KMS-11 (cell line): ENCODE measurements around the gene LRRC4C.

Experiments used
- H2AFZ ChIP-seq: fragments of 200-600 bp; sonication (generic); 2 replicates; pipeline ENCODE4 v1.6.1; 2016; ENCODE audit warnings: antibody characterized with exemption, mixed run types, low read depth
- H3K27ac ChIP-seq: fragments of 200-600 bp; sonication (generic); 2 replicates; pipeline ENCODE4 v1.6.1; 2016; ENCODE audit warnings: mild to moderate bottlenecking, mixed run types
- H3K27me3 ChIP-seq: fragments of 200-600 bp; sonication (generic); 2 replicates; pipeline ENCODE4 v1.6.1; 2017; ENCODE audit warnings: mild to moderate bottlenecking, low read depth, mixed run types, moderate library complexity; ENCODE audit not compliant: insufficient read depth
- H3K36me3 ChIP-seq: fragments of 200-600 bp; sonication (generic); 2 replicates; pipeline ENCODE4 v1.6.1; 2017; ENCODE audit warnings: mild to moderate bottlenecking, mixed run types; ENCODE audit not compliant: insufficient read depth
- H3K4me1 ChIP-seq: fragments of 200-600 bp; sonication (generic); 2 replicates; pipeline ENCODE4 v1.6.1; 2016; ENCODE audit warnings: mild to moderate bottlenecking, low read depth, mixed run types; ENCODE audit not compliant: poor library complexity, severe bottlenecking
- H3K4me2 ChIP-seq: fragments of 200-600 bp; sonication (generic); 2 replicates; pipeline ENCODE4 v1.7.0; 2016; ENCODE audit warnings: mild to moderate bottlenecking, mixed run types
- H3K4me3 ChIP-seq: fragments of 200-600 bp; sonication (generic); IDR thresholded peaks from 2 replicates; pipeline ENCODE4 v1.6.1; 2017; ENCODE audit warnings: low read depth, low read length, mixed read lengths; ENCODE audit not compliant: insufficient read depth
- H3K79me2 ChIP-seq: fragments of 200-600 bp; sonication (generic); 2 replicates; pipeline ENCODE4 v1.6.1; 2016; ENCODE audit warnings: low read depth, mixed run types; ENCODE audit not compliant: insufficient read depth
- H3K9ac ChIP-seq: fragments of 200-600 bp; sonication (generic); 2 replicates; pipeline ENCODE4 v1.6.1; 2016; ENCODE audit warnings: mild to moderate bottlenecking, mixed run types
- H4K20me1 ChIP-seq: fragments of 200-600 bp; sonication (generic); 2 replicates; pipeline ENCODE4 v1.6.1; 2016; ENCODE audit warnings: mild to moderate bottlenecking, mixed run types; ENCODE audit not compliant: insufficient read depth
- TF ChIP-seq, protein P1 (sequence below): fragments of 200-600 bp; sonication (generic); conservative IDR thresholded peaks from 2 replicates; pipeline ENCODE4 v1.6.1; 2017; ENCODE audit warnings: low read depth, mild to moderate bottlenecking, antibody characterized with exemption, low read length, moderate library complexity, mixed read lengths

The LRRC4C gene

DNA sequence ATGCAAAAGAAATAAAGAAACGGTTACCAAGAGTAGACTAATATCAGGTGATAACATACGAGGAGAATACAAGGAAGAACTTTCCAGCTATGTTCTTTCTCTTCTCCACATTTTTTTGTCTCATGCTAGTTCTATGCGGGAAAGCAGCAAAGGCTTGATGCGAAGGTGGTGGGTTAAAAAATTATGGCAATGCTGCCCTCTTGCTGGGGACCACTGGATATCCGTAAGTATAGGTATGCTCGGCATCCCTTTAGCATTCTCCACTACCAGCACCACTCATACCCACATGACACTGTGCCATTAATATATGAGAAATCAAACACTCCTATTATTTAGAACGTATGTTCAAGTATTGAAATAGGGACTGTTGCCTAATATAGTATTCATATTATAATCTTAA is 776.4 kb downstream of the LRRC4C start:
- Histone ChIP-seq H3K79me2 (no peaks in the 10 kb centered on the region), H3K4me2 (no peak overlapping the region), H2AFZ (no peak overlapping the region), H3K27ac (no peak overlapping the region), H3K36me3 (no peaks in the 10 kb centered on the region), H4K20me1 (no peaks in the 10 kb centered on the region), H3K4me3 (no peak overlapping the region), H3K4me1 (no peaks in the 10 kb centered on the region), H3K27me3 (no peaks in the 10 kb centered on the region), H3K9ac (no peak overlapping the region)
- TF ChIP-seq, protein P1, sequence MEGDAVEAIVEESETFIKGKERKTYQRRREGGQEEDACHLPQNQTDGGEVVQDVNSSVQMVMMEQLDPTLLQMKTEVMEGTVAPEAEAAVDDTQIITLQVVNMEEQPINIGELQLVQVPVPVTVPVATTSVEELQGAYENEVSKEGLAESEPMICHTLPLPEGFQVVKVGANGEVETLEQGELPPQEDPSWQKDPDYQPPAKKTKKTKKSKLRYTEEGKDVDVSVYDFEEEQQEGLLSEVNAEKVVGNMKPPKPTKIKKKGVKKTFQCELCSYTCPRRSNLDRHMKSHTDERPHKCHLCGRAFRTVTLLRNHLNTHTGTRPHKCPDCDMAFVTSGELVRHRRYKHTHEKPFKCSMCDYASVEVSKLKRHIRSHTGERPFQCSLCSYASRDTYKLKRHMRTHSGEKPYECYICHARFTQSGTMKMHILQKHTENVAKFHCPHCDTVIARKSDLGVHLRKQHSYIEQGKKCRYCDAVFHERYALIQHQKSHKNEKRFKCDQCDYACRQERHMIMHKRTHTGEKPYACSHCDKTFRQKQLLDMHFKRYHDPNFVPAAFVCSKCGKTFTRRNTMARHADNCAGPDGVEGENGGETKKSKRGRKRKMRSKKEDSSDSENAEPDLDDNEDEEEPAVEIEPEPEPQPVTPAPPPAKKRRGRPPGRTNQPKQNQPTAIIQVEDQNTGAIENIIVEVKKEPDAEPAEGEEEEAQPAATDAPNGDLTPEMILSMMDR, result no peak

DNA sequence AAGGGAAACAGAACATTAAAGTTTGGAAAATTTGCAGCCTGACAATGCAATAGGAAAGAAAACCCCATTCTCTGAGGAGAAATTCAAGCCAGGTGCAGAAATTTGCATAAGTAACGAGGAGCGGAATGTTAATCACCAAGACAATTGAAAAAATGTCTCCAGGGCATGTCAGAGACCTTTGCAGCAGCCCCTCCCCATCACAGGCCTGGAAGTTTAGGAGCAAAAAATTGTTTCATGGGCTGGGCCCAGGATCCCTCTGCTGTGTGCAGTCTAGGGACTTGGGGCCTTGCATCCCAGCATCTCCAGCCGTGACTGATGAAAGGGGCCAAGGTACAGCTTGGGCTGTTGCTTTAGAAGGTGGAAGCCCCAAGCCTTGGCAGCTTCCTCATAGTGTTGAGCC is 780.2 kb downstream of the LRRC4C start:
- Histone ChIP-seq H3K4me1 (no peaks in the 10 kb centered on the region), H3K27me3 (no peaks in the 10 kb centered on the region), H4K20me1 (no peaks in the 10 kb centered on the region), H3K4me2 (no peak overlapping the region), H3K36me3 (no peaks in the 10 kb centered on the region), H3K4me3 (no peak overlapping the region), H3K9ac (no peak overlapping the region), H3K79me2 (no peaks in the 10 kb centered on the region), H2AFZ (no peak overlapping the region), H3K27ac (no peak overlapping the region)
- TF ChIP-seq, protein P1, result no peak

DNA sequence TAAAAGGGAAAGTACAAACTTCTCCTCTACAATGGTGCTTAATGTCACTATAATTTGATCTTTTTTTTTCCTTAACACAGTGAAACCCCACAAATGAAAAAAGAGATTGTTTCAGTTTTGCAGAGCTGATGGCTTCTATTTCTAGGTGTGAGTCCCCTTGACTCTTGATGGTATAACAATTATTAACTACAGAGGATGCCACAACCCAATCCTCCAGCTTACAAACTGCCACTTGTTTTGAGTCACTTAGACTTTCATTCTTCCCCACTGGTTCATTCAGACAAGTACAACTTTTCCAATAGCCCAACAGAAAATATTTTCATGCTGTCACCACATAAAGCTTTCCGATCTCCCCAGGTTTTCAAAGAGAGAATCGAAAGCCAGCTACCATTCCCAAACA is 812.2 kb downstream of the LRRC4C start:
- H3K79me2 ChIP-seq, result no peaks in the 10 kb centered on the region
- no peak overlapping the region for H2AFZ ChIP-seq
- TF ChIP-seq, protein P1, result no peak
- no peak overlapping the region for H3K4me3 ChIP-seq
- H4K20me1 ChIP-seq, result no peaks in the 10 kb centered on the region
- H3K4me1 ChIP-seq, result no peaks in the 10 kb centered on the region
- H3K27ac ChIP-seq, result no peak overlapping the region
- no peaks in the 10 kb centered on the region for H3K27me3 ChIP-seq
- no peak overlapping the region for H3K9ac ChIP-seq
- no peak overlapping the region for H3K4me2 ChIP-seq
- H3K36me3 ChIP-seq, result no peaks in the 10 kb centered on the region

DNA sequence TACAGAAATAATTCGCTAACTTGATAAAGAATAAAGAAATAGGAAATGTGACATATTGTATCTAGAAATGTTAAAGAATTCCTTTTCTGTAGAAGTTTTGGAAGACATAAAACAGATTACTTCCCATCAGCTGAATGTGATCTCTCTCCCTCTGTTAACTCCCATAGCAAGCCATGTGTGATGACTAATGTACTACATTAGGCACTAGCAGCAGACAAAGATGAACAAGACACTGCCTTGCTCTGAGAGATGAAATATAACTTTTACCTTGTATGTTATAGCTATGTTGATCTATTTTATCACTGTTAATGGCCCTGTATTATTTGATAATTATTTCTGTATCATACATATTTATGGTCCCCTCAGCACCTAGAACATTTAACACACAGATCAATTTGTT is 817.2 kb downstream of the LRRC4C start:
- Histone ChIP-seq H3K4me2 (no peak overlapping the region), H3K79me2 (no peaks in the 10 kb centered on the region), H3K27ac (no peak overlapping the region), H3K27me3 (no peaks in the 10 kb centered on the region), H3K9ac (no peak overlapping the region), H3K36me3 (no peaks in the 10 kb centered on the region), H3K4me3 (no peak overlapping the region), H4K20me1 (no peaks in the 10 kb centered on the region), H2AFZ (no peak overlapping the region), H3K4me1 (no peaks in the 10 kb centered on the region)
- TF ChIP-seq, protein P1, result no peak
